ENCODE data around the gene CPTP.

The CPTP gene

DNA sequence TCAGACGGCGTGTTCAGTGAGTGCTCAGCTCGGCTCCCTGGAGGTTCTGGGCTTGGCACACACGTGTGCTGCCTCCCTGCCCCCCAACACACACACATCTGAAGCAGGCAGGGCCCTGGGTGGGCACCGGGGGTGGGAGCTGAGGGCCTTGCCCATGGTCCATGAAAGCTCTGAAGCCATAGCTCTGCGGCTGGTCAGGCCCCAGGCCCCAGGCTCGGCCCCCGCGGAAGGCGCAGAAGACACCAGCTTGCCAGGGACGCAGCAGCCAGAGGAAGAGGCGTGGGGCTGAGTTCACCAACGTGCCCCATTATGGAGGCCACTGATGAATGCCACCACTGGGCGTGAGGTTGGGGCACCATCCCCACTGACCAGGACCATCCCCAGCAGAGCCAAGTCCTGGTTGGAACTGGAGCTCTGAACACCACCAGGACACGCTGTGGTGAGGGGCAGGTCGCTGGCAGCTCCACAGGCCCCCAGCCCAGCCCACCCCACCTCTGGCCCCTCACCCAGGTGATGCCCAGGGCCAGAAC, 46.2 kb downstream of the CPTP start:
- no peak for DNase-seq

DNA sequence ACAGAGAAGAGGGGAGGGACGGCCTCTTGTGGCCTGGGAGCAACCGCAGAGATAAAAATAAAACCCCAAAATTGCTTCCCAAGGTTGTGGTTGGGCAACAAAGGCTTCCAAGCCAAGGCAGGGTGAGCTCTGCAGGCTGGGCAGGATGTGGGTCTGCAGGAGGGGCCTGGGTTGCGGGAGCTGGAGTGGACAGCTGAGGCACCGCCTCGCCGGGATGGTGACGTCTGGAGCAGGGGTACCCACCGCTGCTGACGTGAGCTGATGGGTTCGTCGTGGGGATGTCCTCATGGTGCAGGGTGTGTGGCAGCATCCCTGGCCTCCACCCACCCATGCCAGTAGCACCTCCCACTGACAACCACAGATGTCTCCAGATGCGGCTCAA, 46.8 kb downstream of the CPTP start:
- DNase-seq: no peak

DNA sequence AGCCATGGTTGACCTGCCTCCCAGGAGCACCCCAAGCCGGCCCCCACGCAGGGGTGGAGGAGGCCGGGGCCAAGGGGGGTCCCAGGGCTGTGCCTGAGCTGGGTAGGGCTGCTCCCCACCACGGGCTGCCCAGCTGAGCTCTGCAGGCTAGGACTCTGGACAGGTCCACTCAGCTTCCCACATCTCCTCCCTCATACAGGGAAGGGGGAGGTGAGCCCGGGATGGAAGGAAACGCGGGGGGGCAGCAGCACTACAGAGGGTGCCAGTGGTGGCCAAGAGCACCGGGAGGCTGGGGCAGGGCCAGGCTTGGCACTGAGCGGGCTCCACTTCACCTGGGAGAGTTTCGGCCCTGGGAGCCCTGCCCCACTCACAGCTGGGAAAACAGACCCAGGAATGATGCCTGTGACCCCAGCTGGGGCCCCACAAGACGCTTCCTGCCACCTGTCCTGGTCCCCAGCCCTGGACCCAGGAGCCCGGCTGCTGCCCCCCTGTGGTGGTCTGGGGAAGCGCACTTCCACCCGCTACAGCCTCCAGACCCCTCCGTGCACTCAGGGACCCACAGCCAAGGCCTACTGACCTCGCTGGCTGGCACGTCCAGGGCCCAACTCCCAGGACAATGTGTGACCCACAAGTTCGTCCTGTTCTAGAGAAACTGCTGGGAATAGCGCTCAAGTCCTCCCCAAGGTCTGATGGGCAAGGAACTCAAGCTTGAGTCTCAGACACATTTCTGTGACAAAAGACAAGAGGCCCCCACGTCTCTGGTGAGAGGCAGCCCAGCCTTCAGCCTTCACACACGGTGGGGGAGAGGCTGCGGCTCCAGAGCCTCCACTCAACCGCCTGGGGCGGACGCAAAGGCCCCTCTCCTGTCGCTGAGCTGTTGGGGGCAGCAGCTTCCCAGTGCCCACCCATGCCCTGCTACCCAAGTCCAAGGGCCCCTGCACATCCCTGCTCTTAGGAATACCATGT, 47.4 kb downstream of the CPTP start:
- peak; percentile 79 for DNase-seq

DNA sequence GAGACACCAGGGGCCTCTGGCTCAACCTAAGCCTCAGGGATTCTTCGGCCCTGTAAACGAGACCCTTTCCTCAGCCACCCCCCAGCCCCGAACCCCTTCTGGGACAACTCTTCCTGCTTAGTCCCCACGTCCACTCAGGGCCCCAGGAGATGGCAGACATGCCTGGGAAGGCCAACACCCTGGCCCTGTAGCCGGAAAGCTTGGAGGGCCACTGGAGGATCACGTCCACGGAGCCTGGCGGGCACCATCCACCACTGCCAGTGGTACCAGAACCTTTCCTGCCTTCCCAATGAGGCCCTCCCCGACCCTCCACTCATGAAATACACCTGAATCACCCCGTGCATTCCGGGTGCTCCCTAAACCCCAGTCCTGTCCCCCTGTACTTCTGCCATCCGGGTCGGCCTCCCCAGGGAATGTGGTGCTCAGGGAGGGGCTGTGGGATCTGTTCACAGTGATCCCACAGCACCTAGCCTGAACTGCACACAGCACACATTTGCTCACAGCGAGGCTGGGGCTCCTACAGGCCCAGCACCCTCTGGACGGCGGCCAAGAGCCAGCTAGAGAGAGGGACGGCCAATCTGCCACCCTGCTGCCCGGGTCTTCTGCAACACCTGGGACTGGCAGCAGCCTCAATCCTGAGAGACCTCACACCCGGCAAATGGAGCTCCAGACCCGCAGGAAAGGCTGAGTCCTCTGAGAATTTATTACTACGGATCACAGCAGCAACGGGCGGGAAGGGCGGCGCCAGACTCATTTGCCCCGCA, 48.6 kb downstream of the CPTP start:
- no peak for DNase-seq

DNA sequence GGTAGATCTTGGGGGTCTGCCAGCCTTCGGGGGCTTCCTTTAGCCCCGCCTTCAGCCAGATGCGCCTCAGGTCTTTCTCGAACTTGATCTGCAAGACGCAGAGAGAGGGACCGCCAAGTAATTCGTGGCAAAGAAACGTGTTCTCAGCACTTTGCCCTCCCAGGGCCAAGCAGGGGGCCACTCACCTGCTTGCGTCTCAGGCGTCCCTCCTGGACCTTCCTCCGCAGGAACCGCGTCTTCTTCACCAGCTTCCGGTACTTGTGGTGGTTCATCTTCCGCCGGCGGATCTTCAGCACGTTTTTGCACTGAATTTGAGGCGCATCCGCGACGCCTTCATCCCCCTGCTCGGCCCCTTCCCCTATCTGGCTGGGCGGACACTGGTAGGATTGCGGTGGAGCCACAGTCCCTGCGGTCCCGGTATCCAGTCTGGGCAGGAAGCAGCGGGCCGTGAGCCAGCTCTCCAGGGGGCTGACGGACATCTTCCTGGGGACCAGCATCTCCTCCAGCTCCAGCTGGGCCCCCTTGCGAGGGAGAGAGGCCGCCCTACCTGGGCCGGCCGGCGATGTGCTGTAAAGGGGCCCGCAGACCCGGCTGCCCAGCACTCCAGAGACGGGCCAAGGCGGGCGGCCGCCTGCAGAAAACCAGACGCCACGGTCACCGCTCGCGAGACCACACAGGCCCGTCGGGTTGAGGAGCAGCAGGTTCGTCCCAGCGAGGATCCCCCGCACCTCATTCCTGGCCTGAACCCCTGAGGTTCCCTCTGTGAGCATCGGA, 49.4 kb downstream of the CPTP start:
- no peak for DNase-seq

DNA sequence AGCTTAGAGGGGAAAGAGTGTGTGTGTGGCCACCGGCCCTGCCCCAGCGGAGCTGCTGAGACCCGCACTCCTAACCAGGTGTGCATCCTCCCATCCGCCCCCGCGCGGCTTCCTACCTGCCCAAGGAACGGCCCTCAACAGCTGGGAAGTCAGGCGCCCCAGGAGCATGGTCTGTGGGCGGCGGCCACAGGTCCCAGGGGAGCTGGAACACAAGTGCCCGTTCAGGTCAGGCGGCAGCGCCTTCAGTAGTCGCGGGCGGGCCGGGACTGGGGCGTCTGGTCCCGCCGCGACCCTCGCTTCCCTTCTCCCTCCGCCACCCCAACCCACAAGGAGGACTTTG, 50.0 kb downstream of the CPTP start:
- DNase-seq: no peak

DNA sequence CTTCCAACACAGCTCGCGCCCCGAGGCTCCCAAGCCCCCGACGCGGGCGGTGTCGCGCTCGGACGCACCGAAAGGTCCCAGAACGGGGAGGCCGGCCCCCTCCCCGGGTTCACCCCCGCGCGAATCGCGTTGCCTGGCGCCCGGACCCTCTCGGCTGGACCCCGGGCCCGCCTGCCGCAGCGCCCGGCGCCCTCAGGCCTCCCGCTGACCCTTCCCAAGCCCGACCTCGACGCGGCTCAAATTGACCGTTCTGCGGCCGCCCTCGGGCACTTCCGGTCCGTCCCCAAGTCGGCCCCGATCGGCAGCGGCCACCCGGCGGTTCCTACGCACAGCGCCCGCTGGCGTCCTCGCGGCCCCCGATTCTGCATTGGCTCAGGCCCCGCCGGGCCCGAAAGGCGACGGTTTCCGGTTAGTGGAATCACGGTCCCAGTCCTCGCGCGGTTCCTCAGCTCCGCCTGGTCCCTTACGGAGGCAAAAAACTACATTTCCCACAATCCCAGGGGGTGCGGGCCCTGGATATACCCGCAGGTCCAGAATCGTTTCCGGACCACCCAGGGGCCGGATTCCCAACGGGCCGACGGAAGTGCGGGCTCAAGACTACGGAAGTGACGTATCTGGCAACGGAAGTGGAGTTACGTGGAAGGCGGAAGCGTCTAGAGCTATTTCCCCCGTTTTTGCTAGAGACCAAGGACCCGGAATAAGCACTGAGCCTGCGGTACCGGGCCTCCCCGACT, 50.5 kb downstream of the CPTP start, which contains the start of gene AURKAIP1:
Gene AURKAIP1 (minus strand): TSS at position 279 of the 734 bp plus-strand sequence. CDS start 451 bp downstream, outside the sequence.
- DNase-seq: peak; percentile 100

- no peak for DNase-seq
Observed at GRCh38 chr1:1376551-1377226, 52.1 kb downstream of the CPTP start.

GRCh38 chr1:1377540-1378205, 53.1 kb downstream of the CPTP start:
- no peak for DNase-seq
